WERI-Rb-1 (cell line): ENCODE data around the gene PPP2R2B.

Source experiments
- DNase-seq: peaks from one replicate; pipeline ENCODE4 v3.0.0-alpha.2; 2020
- H3K27ac ChIP-seq: fragments of 250-450 bp; sonication (Bioruptor Pico); 2 replicates; pipeline ENCODE4 v1.5.1; 2020; ENCODE audit warnings: mild to moderate bottlenecking, moderate library complexity
- H3K27me3 ChIP-seq: fragments of 250-450 bp; sonication (Bioruptor Pico); 2 replicates; pipeline ENCODE4 v1.5.1; 2021; ENCODE audit warnings: mild to moderate bottlenecking, low read depth, moderate library complexity; ENCODE audit not compliant: insufficient read depth, severe bottlenecking
- H3K36me3 ChIP-seq: fragments of 250-450 bp; sonication (Bioruptor Pico); 2 replicates; pipeline ENCODE4 v1.5.1; 2020; ENCODE audit warnings: mild to moderate bottlenecking, moderate library complexity
- H3K4me3 ChIP-seq: 2 replicates; pipeline ENCODE4 v1.5.1; 2011; ENCODE audit warnings: low read depth, mild to moderate bottlenecking, control low read depth, low read length
- H3K9me3 ChIP-seq: fragments of 250-450 bp; sonication (Bioruptor Pico); 2 replicates; pipeline ENCODE4 v1.5.1; 2021; ENCODE audit warnings: mild to moderate bottlenecking, moderate library complexity; ENCODE audit not compliant: severe bottlenecking
- TF ChIP-seq, protein P1 (sequence below): IDR thresholded peaks from 2 replicates; pipeline ENCODE4 v1.5.1; 2011; ENCODE audit warnings: low read depth, mild to moderate bottlenecking, control low read depth, inconsistent platforms, low read length

Gene PPP2R2B

DNA sequence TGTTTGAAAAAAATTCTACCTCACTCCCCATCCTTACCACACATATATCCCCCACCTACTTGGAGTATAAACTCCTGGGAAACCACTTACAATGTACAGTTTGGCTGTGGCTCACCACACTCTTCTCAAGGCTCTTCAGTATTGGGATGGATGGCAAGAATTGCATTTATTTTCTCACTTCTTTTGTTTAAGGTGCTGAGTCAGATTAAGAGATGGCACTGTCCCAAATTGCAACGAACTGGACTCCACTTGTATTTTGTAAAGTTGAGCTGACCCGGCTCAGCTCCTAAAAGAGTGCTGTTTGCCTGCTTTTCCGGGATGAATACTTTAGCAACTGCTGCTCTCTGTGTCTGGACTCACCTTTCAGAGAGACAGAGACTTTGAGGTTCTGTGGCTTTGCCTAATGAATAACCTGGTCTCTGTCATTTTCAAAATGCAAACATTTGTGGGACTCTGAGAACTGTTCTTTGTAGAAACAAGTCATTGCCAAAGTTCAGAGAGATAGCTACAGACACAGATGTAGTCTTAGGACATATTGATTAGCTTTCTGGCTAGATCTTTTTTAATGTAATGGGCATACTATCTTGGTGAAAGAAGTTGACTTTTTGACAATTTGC is 42.2 kb downstream of the PPP2R2B start:
- H3K9me3 ChIP-seq = peaks cover 2% of the 10 kb centered on the region
- no peaks in the 10 kb centered on the region for H3K27me3 ChIP-seq
- H3K27ac ChIP-seq = no peak overlapping the region
- no peak for DNase-seq
- H3K36me3 ChIP-seq = no peaks in the 10 kb centered on the region
- TF ChIP-seq, protein P1, sequence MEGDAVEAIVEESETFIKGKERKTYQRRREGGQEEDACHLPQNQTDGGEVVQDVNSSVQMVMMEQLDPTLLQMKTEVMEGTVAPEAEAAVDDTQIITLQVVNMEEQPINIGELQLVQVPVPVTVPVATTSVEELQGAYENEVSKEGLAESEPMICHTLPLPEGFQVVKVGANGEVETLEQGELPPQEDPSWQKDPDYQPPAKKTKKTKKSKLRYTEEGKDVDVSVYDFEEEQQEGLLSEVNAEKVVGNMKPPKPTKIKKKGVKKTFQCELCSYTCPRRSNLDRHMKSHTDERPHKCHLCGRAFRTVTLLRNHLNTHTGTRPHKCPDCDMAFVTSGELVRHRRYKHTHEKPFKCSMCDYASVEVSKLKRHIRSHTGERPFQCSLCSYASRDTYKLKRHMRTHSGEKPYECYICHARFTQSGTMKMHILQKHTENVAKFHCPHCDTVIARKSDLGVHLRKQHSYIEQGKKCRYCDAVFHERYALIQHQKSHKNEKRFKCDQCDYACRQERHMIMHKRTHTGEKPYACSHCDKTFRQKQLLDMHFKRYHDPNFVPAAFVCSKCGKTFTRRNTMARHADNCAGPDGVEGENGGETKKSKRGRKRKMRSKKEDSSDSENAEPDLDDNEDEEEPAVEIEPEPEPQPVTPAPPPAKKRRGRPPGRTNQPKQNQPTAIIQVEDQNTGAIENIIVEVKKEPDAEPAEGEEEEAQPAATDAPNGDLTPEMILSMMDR = no peak
- no peak overlapping the region for H3K4me3 ChIP-seq

DNA sequence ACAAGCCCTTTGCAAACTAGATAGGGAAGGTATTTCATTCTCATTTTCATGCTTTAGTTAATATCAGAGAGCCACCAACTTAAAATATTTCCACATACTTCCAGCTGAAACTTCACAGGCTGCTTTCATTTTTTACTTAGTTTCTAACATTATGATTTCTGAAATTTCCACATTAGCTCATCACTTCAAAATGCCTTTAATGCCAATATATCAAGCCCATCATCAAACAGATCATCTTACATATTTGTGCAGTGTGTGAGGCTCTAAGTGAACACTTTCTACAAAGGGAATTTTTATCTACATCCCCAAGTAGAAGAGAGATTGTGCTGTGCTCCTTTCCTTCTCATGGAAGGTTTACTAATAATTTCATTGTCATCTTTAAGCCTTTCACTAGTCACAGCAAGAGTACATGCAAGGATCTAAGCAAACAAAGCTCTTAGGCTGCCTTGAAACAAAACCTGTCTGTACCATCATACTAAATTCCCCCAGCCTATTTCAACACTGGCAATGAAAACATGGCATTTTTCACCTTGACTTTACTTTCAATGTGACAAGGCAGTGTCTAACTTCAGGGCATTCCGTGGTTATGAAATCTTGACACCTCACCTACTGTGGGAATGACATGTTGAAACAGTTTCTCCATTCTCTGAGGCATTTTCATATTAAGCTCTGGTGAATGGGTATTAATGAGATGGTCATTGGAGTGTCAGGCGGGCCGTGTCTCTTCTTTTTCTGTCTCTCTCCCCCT is 45.4 kb downstream of the PPP2R2B start:
- TF ChIP-seq, protein P1 = no peak
- no peak overlapping the region for H3K4me3 ChIP-seq
- H3K9me3 ChIP-seq = no peaks in the 10 kb centered on the region
- no peaks in the 10 kb centered on the region for H3K36me3 ChIP-seq
- no peak overlapping the region for H3K27ac ChIP-seq
- no peaks in the 10 kb centered on the region for H3K27me3 ChIP-seq
- DNase-seq = no peak

DNA sequence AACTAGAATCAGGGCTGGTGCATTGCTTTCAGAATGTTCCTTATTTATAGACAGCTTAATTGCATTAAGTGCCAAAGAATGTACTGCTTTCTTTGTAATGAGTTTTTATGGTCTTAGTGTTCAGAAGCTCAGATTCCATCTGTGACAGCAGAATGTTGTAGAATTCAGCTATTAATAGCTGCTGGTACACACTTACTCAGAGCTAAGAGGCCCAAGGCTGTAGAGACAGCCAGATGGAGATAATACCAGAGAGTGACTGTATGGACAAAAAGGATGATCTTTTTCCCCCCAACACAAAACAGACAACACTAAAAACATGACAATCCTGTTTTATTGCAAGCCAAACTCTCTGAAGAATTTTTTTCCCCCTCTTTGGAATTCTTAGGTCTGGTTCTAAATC is 50.2 kb downstream of the PPP2R2B start:
- TF ChIP-seq, protein P1 = no peak
- Histone ChIP-seq H3K27me3 (no peaks in the 10 kb centered on the region), H3K27ac (peak overlapping the region; percentile 47), H3K36me3 (no peaks in the 10 kb centered on the region), H3K4me3 (no peak overlapping the region), H3K9me3 (no peaks in the 10 kb centered on the region)
- DNase-seq = peak; percentile 46

DNA sequence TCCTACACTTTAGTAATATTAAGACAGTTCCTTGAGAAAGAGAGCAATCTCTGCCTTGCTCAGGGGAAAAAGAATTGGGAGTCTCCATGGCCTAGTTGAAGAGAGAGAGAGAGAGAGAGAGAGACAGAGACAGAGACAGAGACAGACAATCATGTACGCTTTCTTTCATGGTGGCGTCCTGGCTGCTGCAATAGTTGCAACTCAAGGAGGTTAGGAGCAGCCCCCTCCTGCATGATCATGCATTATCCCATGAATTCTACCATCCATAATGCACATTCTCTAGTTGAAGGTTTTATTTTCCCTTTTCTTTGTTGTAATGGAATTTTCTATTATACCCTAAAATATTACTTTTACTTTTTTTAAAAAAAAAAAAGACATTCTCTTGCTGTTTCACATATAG is 50.7 kb downstream of the PPP2R2B start:
- Histone ChIP-seq H3K27ac (peak overlapping the region; percentile 37), H3K9me3 (no peaks in the 10 kb centered on the region), H3K27me3 (no peaks in the 10 kb centered on the region), H3K36me3 (no peaks in the 10 kb centered on the region), H3K4me3 (peak overlapping the region; percentile 1)
- TF ChIP-seq, protein P1 = no peak
- no peak for DNase-seq

- no peak for DNase-seq
- H3K36me3 ChIP-seq = no peaks in the 10 kb centered on the region
- H3K4me3 ChIP-seq = no peak overlapping the region
- no peaks in the 10 kb centered on the region for H3K27me3 ChIP-seq
- H3K9me3 ChIP-seq = no peaks in the 10 kb centered on the region
- H3K27ac ChIP-seq = no peak overlapping the region
- TF ChIP-seq, protein P1 = no peak
Observed at GRCh38 chr5:146825033-146825432, 53.5 kb downstream of the PPP2R2B start.
